ENCODE measurements around the gene ENPEP.

DNA sequence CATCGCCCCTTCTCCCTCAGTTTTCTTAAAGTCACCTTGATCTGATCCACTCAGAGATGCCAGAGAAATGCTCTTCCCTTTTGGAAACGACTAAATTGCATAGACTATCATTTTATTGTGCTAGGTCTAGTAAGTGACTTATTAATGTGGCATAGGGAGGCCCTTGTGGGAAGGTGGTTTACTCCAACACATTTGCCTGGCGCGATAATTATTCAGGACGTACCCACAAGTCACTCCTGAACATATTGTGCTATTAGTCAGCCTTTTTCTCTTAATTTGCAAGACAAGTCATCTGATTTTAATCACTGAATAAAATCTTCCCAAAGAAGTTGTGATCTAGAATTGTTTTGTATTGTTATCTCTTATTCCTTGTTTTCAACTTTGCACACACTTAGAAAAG lies 7.6 kb downstream of the ENPEP start:
- TF ChIP-seq RAD21 (CRISPR knock-in tag; conservative IDR thresholded peaks at IDR 0.05 in 1 of 2, IDR thresholded peaks at IDR 0.05 in 1 of 2) (no peak), CBX1 (IDR thresholded peaks at IDR 0.05; ENCODE audit: low read depth) (no peak), POLR2AphosphoS5 (IDR thresholded peaks at IDR 0.05; ENCODE audit: control insufficient read depth, insufficient read depth, low read depth, low read length) (no peak), POLR2A (conservative IDR thresholded peaks at IDR 0.05) (no peak), FIP1L1 (IDR thresholded peaks at IDR 0.05; ENCODE audit: low read depth, low read length, poor library complexity, severe bottlenecking) (no peak), TOE1 (IDR thresholded peaks at IDR 0.05; ENCODE audit: borderline replicate concordance) (no peak), TOE1 (CRISPR knock-in tag; IDR thresholded peaks at IDR 0.05; ENCODE audit: borderline replicate concordance, low read depth) (no peak), SRF (CRISPR knock-in tag; IDR thresholded peaks at IDR 0.05) (no peak), RBM14 (IDR thresholded peaks at IDR 0.05; ENCODE audit: borderline replicate concordance, insufficient read depth, low read depth, low read length) (no peak), SMARCA5 (IDR thresholded peaks at IDR 0.05) (no peak), ZNF431 (CRISPR knock-in tag; IDR thresholded peaks at IDR 0.05) (no peak), RBFOX2 (IDR thresholded peaks at IDR 0.05; ENCODE audit: low read depth, low read length) (no peak)
- TF ChIP-seq, protein P1, sequence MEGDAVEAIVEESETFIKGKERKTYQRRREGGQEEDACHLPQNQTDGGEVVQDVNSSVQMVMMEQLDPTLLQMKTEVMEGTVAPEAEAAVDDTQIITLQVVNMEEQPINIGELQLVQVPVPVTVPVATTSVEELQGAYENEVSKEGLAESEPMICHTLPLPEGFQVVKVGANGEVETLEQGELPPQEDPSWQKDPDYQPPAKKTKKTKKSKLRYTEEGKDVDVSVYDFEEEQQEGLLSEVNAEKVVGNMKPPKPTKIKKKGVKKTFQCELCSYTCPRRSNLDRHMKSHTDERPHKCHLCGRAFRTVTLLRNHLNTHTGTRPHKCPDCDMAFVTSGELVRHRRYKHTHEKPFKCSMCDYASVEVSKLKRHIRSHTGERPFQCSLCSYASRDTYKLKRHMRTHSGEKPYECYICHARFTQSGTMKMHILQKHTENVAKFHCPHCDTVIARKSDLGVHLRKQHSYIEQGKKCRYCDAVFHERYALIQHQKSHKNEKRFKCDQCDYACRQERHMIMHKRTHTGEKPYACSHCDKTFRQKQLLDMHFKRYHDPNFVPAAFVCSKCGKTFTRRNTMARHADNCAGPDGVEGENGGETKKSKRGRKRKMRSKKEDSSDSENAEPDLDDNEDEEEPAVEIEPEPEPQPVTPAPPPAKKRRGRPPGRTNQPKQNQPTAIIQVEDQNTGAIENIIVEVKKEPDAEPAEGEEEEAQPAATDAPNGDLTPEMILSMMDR (IDR thresholded peaks at IDR 0.05 in 2 of 3, conservative IDR thresholded peaks at IDR 0.05 in 1 of 3; ENCODE audit: insufficient read depth in 2 of 3, low read depth in 1 of 3, low read length in 3 of 3), result no peak
- TF ChIP-seq, protein P2, sequence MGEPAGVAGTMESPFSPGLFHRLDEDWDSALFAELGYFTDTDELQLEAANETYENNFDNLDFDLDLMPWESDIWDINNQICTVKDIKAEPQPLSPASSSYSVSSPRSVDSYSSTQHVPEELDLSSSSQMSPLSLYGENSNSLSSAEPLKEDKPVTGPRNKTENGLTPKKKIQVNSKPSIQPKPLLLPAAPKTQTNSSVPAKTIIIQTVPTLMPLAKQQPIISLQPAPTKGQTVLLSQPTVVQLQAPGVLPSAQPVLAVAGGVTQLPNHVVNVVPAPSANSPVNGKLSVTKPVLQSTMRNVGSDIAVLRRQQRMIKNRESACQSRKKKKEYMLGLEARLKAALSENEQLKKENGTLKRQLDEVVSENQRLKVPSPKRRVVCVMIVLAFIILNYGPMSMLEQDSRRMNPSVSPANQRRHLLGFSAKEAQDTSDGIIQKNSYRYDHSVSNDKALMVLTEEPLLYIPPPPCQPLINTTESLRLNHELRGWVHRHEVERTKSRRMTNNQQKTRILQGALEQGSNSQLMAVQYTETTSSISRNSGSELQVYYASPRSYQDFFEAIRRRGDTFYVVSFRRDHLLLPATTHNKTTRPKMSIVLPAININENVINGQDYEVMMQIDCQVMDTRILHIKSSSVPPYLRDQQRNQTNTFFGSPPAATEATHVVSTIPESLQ (CRISPR knock-in tag; IDR thresholded peaks at IDR 0.05), result no peak
- TF ChIP-seq, protein P3, sequence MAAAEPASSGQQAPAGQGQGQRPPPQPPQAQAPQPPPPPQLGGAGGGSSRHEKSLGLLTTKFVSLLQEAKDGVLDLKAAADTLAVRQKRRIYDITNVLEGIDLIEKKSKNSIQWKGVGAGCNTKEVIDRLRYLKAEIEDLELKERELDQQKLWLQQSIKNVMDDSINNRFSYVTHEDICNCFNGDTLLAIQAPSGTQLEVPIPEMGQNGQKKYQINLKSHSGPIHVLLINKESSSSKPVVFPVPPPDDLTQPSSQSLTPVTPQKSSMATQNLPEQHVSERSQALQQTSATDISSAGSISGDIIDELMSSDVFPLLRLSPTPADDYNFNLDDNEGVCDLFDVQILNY (CRISPR knock-in tag; IDR thresholded peaks at IDR 0.05), result no peak

Data from K562 (cell line).